Stimulated activated CD4-positive, alpha-beta T cell treated with anti-CD3 and anti-CD28 coated beads, Interleukin-12 subunit alpha, Interleukin-12 subunit beta, amount 100 ng/mL, for 4 hours (primary cell): ENCODE measurements around the gene SCMH1.
"Not testable (repeated sequence)": the region's sequence is repeated elsewhere in the genome, so short reads cannot be mapped to it uniquely, and the experiment has no call there.

Source experiments
- DNase-seq: peaks from one replicate; pipeline ENCODE4 v3.0.0-alpha.2; 2020

Gene SCMH1

GRCh38 chr1:41241749-41242341, at the start of gene SCMH1:
SCMH1 (minus strand) TSS chr1:41242306; CDS start chr1:41186133, 56,173 bp downstream.
- peak; percentile 58 for DNase-seq

GRCh38 chr1:41291195-41291594, 49.1 kb upstream of the SCMH1 start:
- DNase-seq = no peak

GRCh38 chr1:41289196-41289595, 47.1 kb upstream of the SCMH1 start:
- no peak for DNase-seq

DNA sequence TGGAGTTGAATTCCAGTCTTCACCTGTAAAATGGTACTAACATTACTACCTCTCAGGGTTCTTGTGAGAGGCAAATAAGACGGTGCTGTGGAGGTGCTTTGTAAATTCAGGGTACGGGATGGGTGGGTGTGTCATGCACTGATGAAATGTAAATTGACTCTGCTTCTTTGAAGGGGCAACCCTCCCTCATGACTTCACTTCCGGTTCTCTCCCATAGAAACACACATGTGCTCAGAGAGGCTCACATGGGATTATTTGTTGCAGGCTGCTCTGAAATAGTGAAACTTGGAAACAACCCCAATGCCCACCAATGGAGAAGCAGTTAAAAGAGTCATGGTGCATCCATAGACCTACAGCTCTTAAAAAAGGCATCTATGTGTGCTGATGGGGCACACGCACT, 44.9 kb upstream of the SCMH1 start:
- no peak for DNase-seq

GRCh38 chr1:41286486-41286885, 44.4 kb upstream of the SCMH1 start:
- no peak for DNase-seq

GRCh38 chr1:41285818-41286217, 43.7 kb upstream of the SCMH1 start:
- no peak for DNase-seq

DNA sequence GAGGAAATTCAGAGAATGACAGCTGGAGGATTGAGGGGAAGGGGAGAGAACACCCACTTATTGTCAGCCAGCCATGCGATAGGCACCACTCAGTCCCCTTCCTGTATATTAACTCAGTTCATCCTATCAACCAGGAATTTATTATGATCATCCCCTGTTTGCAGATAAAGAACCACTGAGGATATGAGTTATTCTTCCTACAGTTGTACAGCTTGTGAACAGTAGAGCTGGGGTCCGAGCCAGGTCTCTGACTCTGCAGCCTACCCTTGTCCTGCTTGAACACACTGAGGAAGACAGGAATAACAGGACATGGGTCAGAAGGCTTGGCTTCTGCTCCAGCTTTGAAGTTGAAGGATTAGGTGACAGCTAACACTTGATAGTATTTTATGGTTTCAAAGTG, 42.0 kb upstream of the SCMH1 start:
- DNase-seq = no peak

DNA sequence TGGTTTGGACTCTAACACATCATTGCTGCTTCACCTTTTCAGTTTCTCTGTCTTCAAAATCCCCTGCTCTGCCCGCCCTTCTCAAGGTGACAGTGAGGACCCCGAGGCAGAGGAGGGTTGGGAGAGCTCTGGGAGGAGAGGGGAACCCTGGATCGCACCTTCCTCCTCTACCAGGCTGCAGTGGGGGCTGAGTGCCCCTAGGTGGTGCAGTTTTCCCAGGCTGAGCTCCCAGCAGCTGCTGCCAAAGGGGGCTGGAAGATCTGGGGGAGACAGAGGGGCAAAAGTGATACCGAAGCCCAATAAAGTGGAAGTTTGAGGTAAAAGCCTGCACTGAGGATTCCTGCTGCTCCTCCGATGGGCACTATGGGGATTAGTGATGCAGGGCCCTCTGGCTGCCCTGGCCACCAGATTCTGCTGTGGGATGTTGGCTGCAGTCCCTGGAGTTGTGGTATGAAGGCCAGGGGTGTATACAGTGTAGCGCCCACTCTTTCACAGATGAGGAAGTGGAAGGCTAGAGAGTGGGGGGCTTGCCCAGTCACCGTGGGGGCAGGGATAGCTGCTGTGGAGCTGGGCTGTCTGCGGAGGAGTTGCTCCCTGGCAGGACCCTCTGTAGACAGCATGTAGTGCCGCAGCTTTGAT, 40.7 kb upstream of the SCMH1 start:
- peak; percentile 29 for DNase-seq

- DNase-seq = no peak
These were observed 39.2 kb upstream of the SCMH1 start for GRCh38 chr1:41281334-41281733.

- DNase-seq = no peak
These were observed 38.3 kb upstream of the SCMH1 start for GRCh38 chr1:41280202-41281032.

- DNase-seq = no peak
These were observed 36.0 kb upstream of the SCMH1 start for GRCh38 chr1:41278076-41278475.

DNA sequence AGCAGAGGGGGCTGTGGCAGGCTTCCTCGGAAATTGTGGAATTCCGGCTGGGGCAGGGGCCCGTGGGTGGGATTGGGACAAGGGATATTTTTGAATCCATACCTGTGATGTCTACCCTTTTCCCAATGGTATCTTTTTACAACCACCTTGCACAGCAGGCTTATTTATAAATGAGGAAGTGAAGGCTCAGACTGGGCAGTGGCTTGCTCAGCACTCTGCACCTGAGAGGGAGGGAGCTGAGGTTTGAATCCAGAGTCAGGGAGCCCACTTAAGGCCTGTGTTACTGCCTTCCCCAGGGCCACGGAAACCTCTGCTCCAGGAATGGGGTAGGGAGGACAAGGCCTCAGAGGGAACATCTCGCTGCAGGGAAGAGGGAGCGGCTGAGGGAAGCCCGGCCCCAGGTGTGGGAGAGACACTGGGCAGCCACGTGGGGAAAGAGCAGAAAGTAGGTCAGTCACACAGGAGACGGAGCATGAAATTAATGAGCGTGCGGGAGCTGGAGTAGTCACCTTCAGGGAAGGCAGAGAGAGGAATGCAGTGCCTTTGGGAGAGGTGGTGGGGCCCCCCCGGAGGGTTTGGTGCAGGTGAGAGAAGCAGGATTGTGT, 35.4 kb upstream of the SCMH1 start:
- DNase-seq = no peak

GRCh38 chr1:41275831-41276230, 33.7 kb upstream of the SCMH1 start:
- DNase-seq = no peak

DNA sequence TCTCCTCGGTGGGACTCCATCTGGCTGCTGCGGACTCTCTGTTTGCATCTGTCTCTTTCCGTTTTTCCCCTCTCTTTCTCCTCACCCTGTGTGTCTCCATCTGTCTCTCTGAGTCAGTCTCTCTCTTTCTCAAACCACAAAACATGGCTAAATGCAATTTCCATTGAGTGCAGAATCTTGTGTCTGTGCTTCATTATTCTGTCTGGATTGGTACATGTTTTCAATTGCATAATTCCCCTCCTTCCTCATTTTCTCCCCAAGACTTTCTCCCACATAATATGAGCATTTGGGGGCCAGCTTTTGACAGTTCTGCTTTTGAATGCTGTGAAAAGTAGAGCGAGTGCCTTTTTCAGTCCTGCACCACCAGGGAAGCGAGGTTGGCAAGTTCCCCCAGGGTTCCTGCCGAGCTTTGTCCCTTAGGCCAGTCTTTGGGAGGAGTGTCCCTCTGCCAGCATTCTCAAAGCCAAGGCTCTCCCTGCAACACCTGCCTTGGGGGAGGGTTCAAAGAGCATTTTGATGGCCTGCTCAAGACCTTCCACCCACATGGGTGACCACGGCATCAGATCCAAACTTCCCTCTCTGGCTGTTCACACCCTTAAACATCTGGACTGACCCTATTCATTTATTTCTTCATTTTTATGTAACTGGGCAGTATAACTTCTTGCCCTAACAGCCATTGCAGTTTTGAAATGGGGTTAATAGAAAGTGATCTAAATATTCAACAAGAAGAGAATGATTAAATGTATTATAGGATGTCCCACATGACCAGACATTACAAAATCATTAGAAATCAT, 32.8 kb upstream of the SCMH1 start:
- DNase-seq = no peak

- no peak for DNase-seq
These were observed 30.5 kb upstream of the SCMH1 start for GRCh38 chr1:41272601-41273000.

DNA sequence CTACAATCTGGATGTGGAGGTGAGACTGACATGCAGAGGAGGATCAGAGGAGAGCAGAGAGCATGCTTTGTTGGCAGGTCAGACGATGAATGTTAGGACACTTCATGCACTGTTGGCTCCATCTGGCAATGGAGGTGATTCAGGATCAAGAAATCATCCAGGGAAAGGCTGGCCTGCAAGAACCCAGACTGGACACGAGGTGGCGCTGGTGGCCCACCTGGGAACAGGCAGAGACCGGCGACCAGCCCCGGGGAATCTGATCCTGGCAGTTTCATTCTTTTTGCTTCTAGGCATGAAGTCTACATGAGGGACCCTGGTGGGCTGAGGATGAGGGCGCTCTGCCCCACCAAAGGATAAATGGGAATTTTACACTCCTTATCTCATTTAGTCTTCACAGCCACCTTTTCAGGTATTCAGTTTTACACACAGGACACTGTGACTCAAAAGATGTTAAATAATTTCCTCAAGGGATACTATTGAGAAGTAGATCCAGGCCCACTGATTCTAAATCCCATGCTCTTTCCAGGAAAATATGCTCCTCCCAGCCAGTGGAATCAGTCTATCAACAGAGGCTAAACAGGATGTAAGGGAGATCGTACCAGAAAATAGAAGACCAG, 26.2 kb upstream of the SCMH1 start:
- DNase-seq = peak; percentile 60

- no peak for DNase-seq
These were observed 20.0 kb upstream of the SCMH1 start for GRCh38 chr1:41261926-41262618.

- no peak for DNase-seq
These were observed 18.7 kb upstream of the SCMH1 start for GRCh38 chr1:41260768-41261167.

DNA sequence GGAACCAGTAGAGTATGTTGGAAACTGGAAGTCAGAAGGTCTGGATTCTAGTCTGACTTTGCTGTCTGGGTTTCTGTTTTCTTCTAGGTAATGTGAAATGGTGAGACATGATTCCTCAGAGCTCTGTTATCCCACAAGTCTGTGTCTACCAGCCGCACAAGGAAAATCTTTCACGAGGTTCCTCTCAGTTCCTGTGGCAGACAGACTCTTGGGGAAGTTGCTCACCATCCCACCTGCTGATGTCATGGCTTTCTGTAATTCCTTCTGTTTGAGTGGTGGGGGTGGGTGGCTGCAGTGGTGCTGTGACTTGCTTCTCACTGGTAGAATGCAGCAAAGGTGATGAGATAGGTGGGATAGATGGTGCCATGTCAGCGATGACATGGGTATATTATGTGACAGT, 17.1 kb upstream of the SCMH1 start:
- DNase-seq = no peak

DNA sequence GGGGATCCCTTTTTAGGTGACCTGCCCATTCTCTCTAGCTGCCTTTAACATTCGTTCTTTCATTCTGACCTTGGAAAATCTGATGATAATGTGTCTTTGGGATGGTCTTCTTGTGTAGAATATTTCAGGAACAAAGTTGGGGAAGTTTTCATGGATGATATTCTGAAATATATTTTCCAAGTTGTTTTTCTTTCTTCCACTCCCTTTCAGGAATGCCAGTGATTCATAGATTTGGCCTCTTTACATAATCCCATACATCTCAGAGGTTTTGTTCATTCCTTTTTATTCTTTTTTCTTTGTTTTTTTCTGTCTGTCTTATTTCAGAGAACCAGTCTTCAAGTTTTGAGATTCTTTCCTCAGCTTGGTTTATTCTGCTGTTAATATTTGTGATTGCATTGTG, 13.9 kb upstream of the SCMH1 start:
- no peak for DNase-seq

- DNase-seq = not testable (repeated sequence)
These were observed 9.0 kb upstream of the SCMH1 start for GRCh38 chr1:41251120-41251519.

- DNase-seq = no peak
These were observed 7.2 kb upstream of the SCMH1 start for GRCh38 chr1:41249319-41249718.
